ENCODE results near the gene PCDHGA1. TPM values are rescaled to one million over a fixed set of nuclear protein-coding genes. Genes with fewer than 3 reads are reported as not detected.

The PCDHGA1 gene
- total and polyA plus RNA-seq, 2 of the 4 experiments (the other 2 are of a cell fraction) = 0.90 to 0.92 TPM

- H3K27me3 ChIP-seq (ENCODE audit: control insufficient read depth, insufficient read depth, low read length) = no peaks in the 10 kb centered on the region
- no peak within 1 kb of the TSS for H3K27ac ChIP-seq (ENCODE audit: insufficient read depth, low read length)
- H3K14ac ChIP-seq (replicated peaks; ENCODE audit: low read depth, low read length) = no peak within 1 kb of the TSS
- no peak within 1 kb of the TSS for H3K23ac ChIP-seq (ENCODE audit: low read depth, low read length)
- in situ Hi-C loops (cut with MboI; ENCODE audit: low sequenced_read_pairs) = no loop called here
- H3K4me2 ChIP-seq (ENCODE audit: low read depth, low read length) = no peak within 1 kb of the TSS
- no peak for ATAC-seq (ENCODE audit: low read depth)
- H2BK5ac ChIP-seq (ENCODE audit: low read depth, low read length, poor library complexity, severe bottlenecking) = no peak within 1 kb of the TSS
- TF ChIP-seq MXI1 (IDR thresholded peaks at IDR 0.05; ENCODE audit: borderline replicate concordance, low read depth, low read length) = no peak
- TF ChIP-seq RAD21 (IDR thresholded peaks at IDR 0.05; ENCODE audit: low read length) = peak; percentile 36
- no peak for TF ChIP-seq POLR2A (IDR thresholded peaks at IDR 0.05; ENCODE audit: low read depth, low read length)
- TF ChIP-seq CTCF (conservative IDR thresholded peaks at IDR 0.05; ENCODE audit: low read depth, low read length) = peak; percentile 43
- no peak within 1 kb of the TSS for H2BK15ac ChIP-seq (ENCODE audit: low read depth, low read length)
- H3K9me1 ChIP-seq (ENCODE audit: insufficient read depth, low read length) = no peaks in the 10 kb centered on the region
- H2AK9ac ChIP-seq (replicated peaks; ENCODE audit: low read depth, low read length, poor library complexity) = no peak within 1 kb of the TSS
- H3K18ac ChIP-seq (ENCODE audit: low read depth, low read length) = no peak within 1 kb of the TSS
- peaks cover 20% of the 10 kb centered on the region for H3K36me3 ChIP-seq (ENCODE audit: control insufficient read depth, insufficient read depth, low read length)
- no peak within 1 kb of the TSS for H2BK20ac ChIP-seq (ENCODE audit: low read depth, low read length)
- peaks cover 51% of the 10 kb centered on the region for H3K9me3 ChIP-seq (ENCODE audit: control insufficient read depth, insufficient read depth, low read length)
- no peak within 1 kb of the TSS for H4K8ac ChIP-seq (ENCODE audit: low read depth in 2 of 2, low read length in 2 of 2)
- H3K9ac ChIP-seq (ENCODE audit: low read depth, low read length) = no peak within 1 kb of the TSS
- intact Hi-C loops (cut with micrococcal nuclease) = no loop called here
- peaks cover 16 to 26% of the 10 kb centered on the region in 2 experiments for H3K79me1 ChIP-seq (ENCODE audit: low read depth in 1 of 2, low read length in 2 of 2)
- peak within 1 kb of the TSS; percentile 24 for H3K4me3 ChIP-seq (ENCODE audit: insufficient read depth, low read depth, low read length)
- DNase-seq = peak; percentile 40
- ChIA-PET POLR2A (ENCODE audit: unreplicated experiment) (no interaction called here), CTCF (interaction anchor here (1.2 kb wide), 1 partner anchor 161 kb away, joined by 4 read pairs; no protein-coding TSS in a partner anchor)
- WGBS, 2 experiments (ENCODE audit: extremely low coverage in 2 of 2, insufficient read length in 1 of 2) = 17% methylated on average over 3 of the region's 27 CpGs; no CpG with 5 or more reads in 1 of the 2 experiments
- peak within 1 kb of the TSS; percentile 9 for H2AFZ ChIP-seq (replicated peaks; ENCODE audit: low read length, poor library complexity)
- no peak within 1 kb of the TSS for H2BK120ac ChIP-seq (ENCODE audit: low read depth, low read length)
- dilution Hi-C loops (cut with HindIII; ENCODE audit: low sequenced_read_pairs, unreplicated experiment) = no loop called here
- H4K20me1 ChIP-seq (ENCODE audit: insufficient read depth, low read length) = no peaks in the 10 kb centered on the region
- no TSS peak for BruUV-seq (replicated peaks)
- H3K4ac ChIP-seq (ENCODE audit: low read depth, low read length) = no peak within 1 kb of the TSS
- no peak within 1 kb of the TSS for H2AK5ac ChIP-seq (ENCODE audit: low read depth, low read length)
- H4K91ac ChIP-seq (ENCODE audit: insufficient read depth, low read depth, low read length) = no peak within 1 kb of the TSS
- H3K4me1 ChIP-seq (ENCODE audit: control insufficient read depth, insufficient read depth, low read length) = no peaks in the 10 kb centered on the region
- no peak within 1 kb of the TSS for H4K5ac ChIP-seq (ENCODE audit: low read depth, low read length)
- no peak within 1 kb of the TSS for H3K56ac ChIP-seq (ENCODE audit: extremely low read depth, insufficient read depth, low read length)
Observed at GRCh38 chr5:141402553-141403243, 72.4 kb downstream of the PCDHGA1 start, which contains the start of gene PCDHGA9. PCDHGA9 (plus strand) TSS chr5:141402778; CDS start chr5:141402953, 175 bp downstream.
